ENCODE data around the gene ERCC1. TPM values are rescaled to one million over a fixed set of nuclear protein-coding genes. Genes with fewer than 3 reads are reported as not detected.

ERCC1 gene
- total and polyA plus RNA-seq, 2 of the 13 experiments (the other 11 are each of a cell fraction or from before 2014, with no cell fraction given) = 40.0 to 66.4 TPM

GRCh38 chr19:45472563-45473366 lies 49.0 kb upstream of the ERCC1 start (continued):
- no peak for TF ChIP-seq ZNF687 (CRISPR knock-in tag; IDR thresholded peaks at IDR 0.05)

- in situ Hi-C loops (cut with HindIII; ENCODE audit: extremely low pct_ligation_motif_present, low pct_unique_long_range_greater_than_20kb) (loop anchor here (10.0 kb wide), 1 partner anchor 47 kb away; the partner anchor contains the start of gene ERCC1), intact Hi-C loops (cut with micrococcal nuclease; ENCODE audit: unreplicated experiment) (no loop called here)
- Histone ChIP-seq H3K4me3 (replicated peaks in 1 of 3; ENCODE audit: insufficient read depth in 1 of 3, low read depth in 2 of 3, low read length in 3 of 3) (no peak overlapping the region), H3K36me3 (replicated peaks in 1 of 2; ENCODE audit: control insufficient read depth in 1 of 2, insufficient read depth in 2 of 2, low read length in 2 of 2) (no peaks in the 10 kb centered on the region), H3K27me3 (ENCODE audit: control insufficient read depth in 1 of 2, insufficient read depth in 2 of 2, low read length in 2 of 2) (peaks cover 0 to 11% of the 10 kb centered on the region in 2 experiments; a peak in 2 of 5 replicates), H2AFZ (ENCODE audit: low read length) (no peak overlapping the region), H3K9me3 (ENCODE audit: low read length) (no peaks in the 10 kb centered on the region), H3K9ac (ENCODE audit: insufficient read depth, low read depth, low read length) (no peak overlapping the region), H3K4me2 (ENCODE audit: low read depth, low read length) (no peak overlapping the region), H4K20me1 (ENCODE audit: insufficient read depth, low read length) (peaks cover 5% of the 10 kb centered on the region; the same call in 1 of the 2 replicates), H3K4me1 (ENCODE audit: insufficient read depth, low read length) (peaks cover 25% of the 10 kb centered on the region), H3K79me2 (ENCODE audit: insufficient read depth, low read length) (no peaks in the 10 kb centered on the region), H3K27ac (ENCODE audit: extremely low read length, insufficient read depth, low read length) (no peak overlapping the region)
- DNase-seq (ENCODE audit: low spot score) (no peak), ATAC-seq (no peak), FAIRE-seq (no peak)
- ChIA-PET CTCF (ENCODE audit: low intra/inter-chr PET ratio, low total read pairs) (no interaction called here), POLR2A (no interaction called here)
- BruUV-seq (replicated peaks) = no TSS peak
- WGBS (ENCODE audit: low lambda C conversion rate) = 47% methylated on average over 5 of the region's 7 CpGs
- TF ChIP-seq POLR2AphosphoS2 (IDR thresholded peaks at IDR 0.05; ENCODE audit: low read depth, low read length) (peak; percentile 28; the same call in 1 of the 2 replicates), ZNF3 (CRISPR knock-in tag; IDR thresholded peaks at IDR 0.05) (peak; percentile 46; the same call in 1 of the 2 replicates), HCFC1 (IDR thresholded peaks at IDR 0.05; ENCODE audit: low read depth, low read length) (no peak)
Measured at GRCh38 chr19:45471931-45472562, 48.3 kb upstream of the ERCC1 start.
